Stimulated activated naive CD8-positive, alpha-beta T cell treated with anti-CD3 and anti-CD28 coated beads, Interleukin-15, amount 100 ng/mL, for 72 hours (primary cell): ENCODE measurements around the gene TBL1XR1.
"Not testable (repeated sequence)": the region's sequence is repeated elsewhere in the genome, so short reads cannot be mapped to it uniquely, and the experiment has no call there.

Source experiments
- ATAC-seq: fragments of 150-1000 bp; cut with Tn5 transposase; 2 replicates; pipeline ENCODE4 v1.10.0; 2021; ENCODE audit warnings: mild to moderate bottlenecking, moderate library complexity
- DNase-seq, 2 donors: peaks; one replicate each; pipeline ENCODE4 v3.0.0; 2021 to 2022
- H3K27ac Mint-ChIP-seq, 2 donors: one replicate each; pipeline ENCODE4 v1.8.0; 2022; ENCODE audit warnings: mild to moderate bottlenecking in 2 of 2, mixed read lengths in 2 of 2, moderate library complexity in 2 of 2
- H3K27me3 Mint-ChIP-seq: one replicate; pipeline ENCODE4 v1.8.0; 2022; ENCODE audit warnings: mixed read lengths
- H3K4me1 Mint-ChIP-seq: one replicate; pipeline ENCODE4 v1.8.0; 2022; ENCODE audit warnings: mild to moderate bottlenecking, mixed read lengths
- H3K4me3 Mint-ChIP-seq, 2 donors: one replicate each; pipeline ENCODE4 v1.8.0; 2022; ENCODE audit warnings: mild to moderate bottlenecking in 2 of 2, mixed read lengths in 2 of 2, moderate library complexity in 1 of 2
- H3K9me3 Mint-ChIP-seq, 2 donors: one replicate each; pipeline ENCODE4 v1.8.0; 2022; ENCODE audit warnings: mixed read lengths in 2 of 2

TBL1XR1 gene

GRCh38 chr3:177196008-177196455 is 1.2 kb downstream of the TBL1XR1 start:
- Mint-ChIP-seq H3K4me1 (peaks cover 62% of the 10 kb centered on the region), H3K27me3 (no peaks in the 10 kb centered on the region), H3K4me3 (peak overlapping the region; percentile 89 to 97), H3K9me3 (no peaks in the 10 kb centered on the region), H3K27ac (peak overlapping the region; percentile 98 to 99)
- ATAC-seq (peak; percentile 0), DNase-seq (no peak)

- DNase-seq (no peak), ATAC-seq (no peak)
- peak overlapping the region; percentile 89 to 97 for H3K4me3 Mint-ChIP-seq
- H3K9me3 Mint-ChIP-seq: no peaks in the 10 kb centered on the region
- H3K27me3 Mint-ChIP-seq: no peaks in the 10 kb centered on the region
- H3K27ac Mint-ChIP-seq: peak overlapping the region; percentile 98 to 99
- H3K4me1 Mint-ChIP-seq: peaks cover 64% of the 10 kb centered on the region
Measured at GRCh38 chr3:177195242-177195991, 1.9 kb downstream of the TBL1XR1 start.

GRCh38 chr3:177194299-177194698 is 3.0 kb downstream of the TBL1XR1 start:
- peak overlapping the region; percentile 71 to 99 for H3K27ac Mint-ChIP-seq

GRCh38 chr3:177193688-177194268 is 3.5 kb downstream of the TBL1XR1 start:
- DNase-seq: no peak
- peaks cover 56% of the 10 kb centered on the region for H3K4me1 Mint-ChIP-seq
- no peaks in the 10 kb centered on the region for H3K9me3 Mint-ChIP-seq
- no peaks in the 10 kb centered on the region for H3K27me3 Mint-ChIP-seq
- peak overlapping the region; percentile 71 to 99 for H3K27ac Mint-ChIP-seq
- H3K4me3 Mint-ChIP-seq: peak overlapping the region; percentile 89 to 97
- ATAC-seq: no peak

More at GRCh38 chr3:177194299-177194698, 3.0 kb downstream of the TBL1XR1 start:
- Mint-ChIP-seq H3K4me3 (peak overlapping the region; percentile 89 to 97), H3K9me3 (no peaks in the 10 kb centered on the region), H3K27me3 (no peaks in the 10 kb centered on the region), H3K4me1 (peaks cover 57% of the 10 kb centered on the region)
- DNase-seq: no peak
- no peak for ATAC-seq

GRCh38 chr3:177193275-177193674 is 4.0 kb downstream of the TBL1XR1 start:
- H3K27me3 Mint-ChIP-seq, H3K9me3 Mint-ChIP-seq, ATAC-seq, DNase-seq: not testable (repeated sequence)
- peaks cover 56% of the 10 kb centered on the region for H3K4me1 Mint-ChIP-seq
- peak overlapping the region; percentile 89 to 97 for H3K4me3 Mint-ChIP-seq
- peak overlapping the region; percentile 71 to 99 for H3K27ac Mint-ChIP-seq

- ATAC-seq (no peak), DNase-seq (no peak)
- peaks cover 73% of the 10 kb centered on the region for H3K4me1 Mint-ChIP-seq
- H3K27me3 Mint-ChIP-seq: no peaks in the 10 kb centered on the region
- H3K27ac Mint-ChIP-seq: no peak overlapping the region
- H3K4me3 Mint-ChIP-seq: peak overlapping the region; percentile 33 to 41
- H3K9me3 Mint-ChIP-seq: no peaks in the 10 kb centered on the region
Measured at GRCh38 chr3:177190756-177191681, 6.3 kb downstream of the TBL1XR1 start.

GRCh38 chr3:177190184-177190583 is 7.1 kb downstream of the TBL1XR1 start:
- not testable (repeated sequence) for H3K4me3 Mint-ChIP-seq, ATAC-seq, DNase-seq, H3K9me3 Mint-ChIP-seq, H3K27me3 Mint-ChIP-seq, H3K27ac Mint-ChIP-seq
- peaks cover 79% of the 10 kb centered on the region for H3K4me1 Mint-ChIP-seq

- not testable (repeated sequence) for H3K27ac Mint-ChIP-seq, H3K27me3 Mint-ChIP-seq, ATAC-seq, DNase-seq, H3K9me3 Mint-ChIP-seq, H3K4me3 Mint-ChIP-seq
- peaks cover 80% of the 10 kb centered on the region for H3K4me1 Mint-ChIP-seq
Measured at GRCh38 chr3:177188325-177188724, 9.0 kb downstream of the TBL1XR1 start.

- ATAC-seq (no peak), DNase-seq (no peak)
- Mint-ChIP-seq H3K27me3 (no peaks in the 10 kb centered on the region), H3K27ac (peak overlapping the region in 1 of 2 donors; percentile 49), H3K4me3 (no peak overlapping the region), H3K9me3 (no peaks in the 10 kb centered on the region), H3K4me1 (peaks cover 78% of the 10 kb centered on the region)
Measured at GRCh38 chr3:177186306-177186705, 11.0 kb downstream of the TBL1XR1 start.

GRCh38 chr3:177185035-177185574 is 12.2 kb downstream of the TBL1XR1 start:
- DNase-seq (no peak), ATAC-seq (peak; percentile 41)
- Mint-ChIP-seq H3K4me3 (peak overlapping the region; percentile 0 to 6), H3K9me3 (no peaks in the 10 kb centered on the region), H3K27me3 (no peaks in the 10 kb centered on the region), H3K4me1 (peaks cover 78% of the 10 kb centered on the region), H3K27ac (peak overlapping the region; percentile 0 to 67)

GRCh38 chr3:177184602-177185001 is 12.7 kb downstream of the TBL1XR1 start:
- ATAC-seq: peak; percentile 99
- H3K27me3 Mint-ChIP-seq, H3K9me3 Mint-ChIP-seq: not testable (repeated sequence)
- H3K4me3 Mint-ChIP-seq: peak overlapping the region; percentile 0 to 30
- peak overlapping the region in 1 of 2 donors; percentile 67 for H3K27ac Mint-ChIP-seq
- DNase-seq: peak in 1 of 2 donors; percentile 44
- H3K4me1 Mint-ChIP-seq: peaks cover 83% of the 10 kb centered on the region

- no peak for ATAC-seq
- Mint-ChIP-seq H3K9me3 (no peaks in the 10 kb centered on the region), H3K27ac (no peak overlapping the region), H3K27me3 (no peaks in the 10 kb centered on the region), H3K4me1 (peaks cover 90% of the 10 kb centered on the region), H3K4me3 (no peak overlapping the region)
- no peak for DNase-seq
Measured at GRCh38 chr3:177182352-177182751, 14.9 kb downstream of the TBL1XR1 start.

GRCh38 chr3:177181418-177181817 is 15.9 kb downstream of the TBL1XR1 start:
- Mint-ChIP-seq H3K9me3 (no peaks in the 10 kb centered on the region), H3K27me3 (no peaks in the 10 kb centered on the region), H3K27ac (peak overlapping the region in 1 of 2 donors; percentile 79), H3K4me3 (peak overlapping the region in 1 of 2 donors; percentile 54), H3K4me1 (peaks cover 82% of the 10 kb centered on the region)
- DNase-seq (no peak), ATAC-seq (no peak)

GRCh38 chr3:177180506-177180905 is 16.8 kb downstream of the TBL1XR1 start:
- H3K4me1 Mint-ChIP-seq: peaks cover 75% of the 10 kb centered on the region
- H3K4me3 Mint-ChIP-seq: peak overlapping the region; percentile 3 to 54
- DNase-seq (no peak), ATAC-seq (no peak)
- no peaks in the 10 kb centered on the region for H3K9me3 Mint-ChIP-seq
- H3K27me3 Mint-ChIP-seq: no peaks in the 10 kb centered on the region
- no peak overlapping the region for H3K27ac Mint-ChIP-seq
